PC-3 (cell line): ENCODE measurements around the gene FAM107B.

Source experiments
- CTCF ChIP-seq: fragments of 300-600 bp; sonication (generic); conservative IDR thresholded peaks from 2 replicates; pipeline ENCODE4 v1.5.1; 2017; ENCODE audit warnings: antibody characterized with exemption, low read depth, mild to moderate bottlenecking, low read length
- EZH2 ChIP-seq: fragments of 300-600 bp; sonication (generic); IDR thresholded peaks from one replicate; pipeline ENCODE4 v1.6.1; 2017; ENCODE audit warnings: antibody characterized with exemption, mild to moderate bottlenecking, low read length; ENCODE audit not compliant: unreplicated experiment
- EZH2phosphoT487 ChIP-seq: fragments of 300-600 bp; sonication (generic); IDR thresholded peaks from 2 replicates; pipeline ENCODE4 v1.6.1; 2018; ENCODE audit warnings: mild to moderate bottlenecking, antibody characterized with exemption, low read length, borderline replicate concordance

- TF ChIP-seq CTCF = no peak
- no peak for TF ChIP-seq EZH2phosphoT487
- TF ChIP-seq EZH2 = no peak
These were observed 61.7 kb downstream of the FAM107B start for GRCh38 chr10:14712991-14713424.
